HEK293 (cell line): ENCODE data around the gene TRIM69.

ENCODE experiments used
- RBAK ChIP-seq: fragments of 450-650 bp; formaldehyde crosslinking; IDR thresholded peaks from 2 replicates; pipeline ENCODE4 v1.5.1; 2016; ENCODE audit warnings: missing biosample characterization, missing genetic modification characterization
- TCF7L2 ChIP-seq: IDR thresholded peaks from 2 replicates; pipeline ENCODE4 v1.6.1; 2011; ENCODE audit warnings: low read depth, mild to moderate bottlenecking, inconsistent platforms, low read length, moderate library complexity, borderline replicate concordance
- ZNF274 ChIP-seq, 2 experiments: fragments of 200-500 bp in 1 of 2; fragments of 450-650 bp in 1 of 2; sonication (Bioruptor generic) in 1 of 2; formaldehyde crosslinking in 1 of 2; IDR thresholded peaks; 2 replicates each; pipeline versions ENCODE4 v1.5.1 to v1.6.1; 2014 to 2016; ENCODE audit warnings: borderline replicate concordance in 1 of 2, inconsistent platforms in 1 of 2, low read length in 1 of 2, missing biosample characterization in 1 of 2, missing genetic modification characterization in 1 of 2
- ZNF354C ChIP-seq: fragments of 450-650 bp; formaldehyde crosslinking; IDR thresholded peaks from 2 replicates; pipeline ENCODE4 v1.5.1; 2016; ENCODE audit warnings: missing biosample characterization, missing genetic modification characterization, low read depth, borderline replicate concordance
- TF ChIP-seq, protein P1 (sequence below): fragments of 450-650 bp; formaldehyde crosslinking; IDR thresholded peaks from 2 replicates; pipeline ENCODE4 v1.5.1; 2016; ENCODE audit warnings: missing biosample characterization, missing genetic modification characterization

DNA sequence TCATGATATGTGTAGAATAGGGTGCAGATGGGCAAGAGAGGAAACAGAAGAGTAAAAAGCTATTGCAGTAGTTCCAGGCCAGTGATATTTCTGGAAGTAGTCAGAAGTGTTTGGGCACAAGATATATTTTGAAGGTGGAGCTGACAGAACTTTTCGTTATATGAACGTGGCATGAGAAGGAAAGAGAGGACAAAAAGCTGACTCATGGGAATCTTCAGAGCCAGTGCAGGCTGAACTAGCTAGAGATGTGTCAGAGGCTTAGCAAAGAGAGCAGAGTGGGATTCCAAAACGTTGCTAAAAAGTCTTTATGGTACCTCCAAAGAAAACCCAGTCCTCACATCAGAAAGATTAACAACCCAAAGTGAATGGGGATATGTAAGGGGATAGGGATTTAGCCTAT lies 28.7 kb downstream of the TRIM69 start:
- TF ChIP-seq, protein P1, sequence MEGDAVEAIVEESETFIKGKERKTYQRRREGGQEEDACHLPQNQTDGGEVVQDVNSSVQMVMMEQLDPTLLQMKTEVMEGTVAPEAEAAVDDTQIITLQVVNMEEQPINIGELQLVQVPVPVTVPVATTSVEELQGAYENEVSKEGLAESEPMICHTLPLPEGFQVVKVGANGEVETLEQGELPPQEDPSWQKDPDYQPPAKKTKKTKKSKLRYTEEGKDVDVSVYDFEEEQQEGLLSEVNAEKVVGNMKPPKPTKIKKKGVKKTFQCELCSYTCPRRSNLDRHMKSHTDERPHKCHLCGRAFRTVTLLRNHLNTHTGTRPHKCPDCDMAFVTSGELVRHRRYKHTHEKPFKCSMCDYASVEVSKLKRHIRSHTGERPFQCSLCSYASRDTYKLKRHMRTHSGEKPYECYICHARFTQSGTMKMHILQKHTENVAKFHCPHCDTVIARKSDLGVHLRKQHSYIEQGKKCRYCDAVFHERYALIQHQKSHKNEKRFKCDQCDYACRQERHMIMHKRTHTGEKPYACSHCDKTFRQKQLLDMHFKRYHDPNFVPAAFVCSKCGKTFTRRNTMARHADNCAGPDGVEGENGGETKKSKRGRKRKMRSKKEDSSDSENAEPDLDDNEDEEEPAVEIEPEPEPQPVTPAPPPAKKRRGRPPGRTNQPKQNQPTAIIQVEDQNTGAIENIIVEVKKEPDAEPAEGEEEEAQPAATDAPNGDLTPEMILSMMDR (tag by site-specific recombination) = no peak
- TF ChIP-seq ZNF274 (IDR thresholded peaks at IDR 0.05; ENCODE audit: low read length) (no peak), ZNF274 (tag by site-specific recombination; IDR thresholded peaks at IDR 0.05; ENCODE audit: borderline replicate concordance) (no peak), ZNF354C (tag by site-specific recombination) (no peak), TCF7L2 (no peak), RBAK (tag by site-specific recombination) (no peak)
